Body of pancreas (tissue), 4 donors: ENCODE measurements around the gene CPN1.
"Not testable (repeated sequence)": the region's sequence is repeated elsewhere in the genome, so short reads cannot be mapped to it uniquely, and the experiment has no call there.

ENCODE experiments used
- CTCF ChIP-seq, 7 experiments: fragments of 450-650 bp in 4 of 7; fragments of 200-600 bp in 3 of 7; sonication (generic) in 3 of 7; IDR thresholded peaks; one replicate each; pipeline ENCODE4 v1.5.1; 2016 to 2019; ENCODE audit warnings: antibody characterized with exemption in 7 of 7
- POLR2A ChIP-seq, 3 donors: fragments of 450-650 bp; IDR thresholded peaks; one replicate each; pipeline ENCODE4 v1.6.1; 2016; ENCODE audit warnings: antibody characterized with exemption in 3 of 3, mild to moderate bottlenecking in 2 of 3

DNA sequence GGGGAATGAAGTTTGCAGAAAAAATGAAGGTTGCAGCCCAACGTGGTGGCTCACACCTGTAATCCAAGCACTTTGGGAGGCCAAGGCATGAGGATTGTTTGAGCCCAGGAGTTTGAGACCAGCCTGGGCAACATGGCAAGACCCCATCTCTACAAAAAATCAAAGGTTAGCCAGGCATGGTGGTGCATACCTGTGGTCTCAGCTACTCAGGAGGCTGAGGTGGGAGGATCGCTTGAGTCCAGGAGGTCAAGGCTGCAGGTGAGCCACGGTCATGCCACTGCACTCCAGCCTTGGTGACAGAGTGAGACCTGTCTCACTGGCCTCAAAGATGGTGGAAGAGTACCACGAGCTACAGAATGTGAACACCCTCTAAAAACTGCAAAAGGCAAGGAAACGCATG is 5.0 kb upstream of the CPN1 start:
- TF ChIP-seq POLR2A, CTCF (IDR thresholded peaks at IDR 0.05): not testable (repeated sequence)
